ENCODE data around the gene POU4F3. TPM values are rescaled to one million over a fixed set of nuclear protein-coding genes. Genes with fewer than 3 reads are reported as not detected.
A peak's percentile ranks its signal among the peaks of the same experiment; 100 is the strongest.

Gene POU4F3
- total and polyA plus RNA-seq, 2 of the 8 experiments (the other 6 are each of a cell fraction or from before 2014, with no cell fraction given), result 0.09 TPM; not detected in 1

DNA sequence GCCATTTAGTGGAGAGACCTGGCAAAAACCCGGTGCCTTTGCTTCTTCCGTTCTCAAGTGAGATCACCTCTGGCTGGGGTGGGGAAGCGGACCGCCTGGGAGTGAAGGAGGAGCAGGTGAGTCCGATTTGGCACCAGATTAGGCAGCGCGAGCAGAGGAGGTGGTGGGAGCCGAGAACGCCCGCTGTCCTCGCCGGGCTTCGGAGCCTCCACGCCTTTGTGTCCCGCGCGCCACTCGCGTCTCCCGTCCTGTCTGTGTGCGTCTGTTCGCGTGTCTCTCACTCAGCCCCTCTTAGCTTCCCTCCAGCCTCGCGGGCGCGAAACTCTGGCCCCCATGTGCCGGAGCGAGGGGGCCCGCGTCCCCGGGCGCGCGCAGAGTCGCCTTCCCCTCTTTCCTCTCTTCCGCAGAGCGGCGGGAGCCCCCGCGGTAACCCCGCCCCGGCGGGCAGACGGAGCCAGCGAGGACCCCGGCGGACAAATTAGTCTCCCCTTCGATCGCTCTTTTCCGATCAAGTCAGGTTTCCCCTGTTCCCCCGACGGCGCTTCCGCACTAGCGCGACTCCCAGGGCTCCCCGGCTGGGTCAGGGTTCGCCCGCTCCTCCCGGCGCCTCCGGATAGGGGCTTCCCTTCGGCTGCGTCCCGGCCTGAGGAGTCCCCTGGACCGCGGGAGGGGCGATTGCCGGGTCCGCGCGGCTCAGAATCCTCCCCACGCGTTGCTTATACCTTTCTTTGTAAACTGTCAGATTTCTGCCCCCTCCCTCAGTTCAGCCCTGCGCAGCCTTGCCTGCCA lies 7.1 kb downstream of the POU4F3 start:
- H3K23me2 ChIP-seq (ENCODE audit: low read depth, low read length), result peaks cover 12% of the 10 kb centered on the region; the same call in 1 of the 2 replicates
- H3K4me2 ChIP-seq (ENCODE audit: insufficient read depth in 1 of 2, low read depth in 2 of 2, low read length in 2 of 2), result peak overlapping the region; percentile 88 to 97
- 0 out of 2 replicates have a peak overlapping the region, but pooled peaks have one; percentile 16 for H2BK15ac ChIP-seq (ENCODE audit: low read length)
- CTCF ChIA-PET (ENCODE audit: partially characterized antibody), result interaction anchor here (2.5 kb wide), 1 partner anchor 46 kb away, joined by 6 read pairs; no protein-coding TSS in a partner anchor
- FAIRE-seq, result no peak
- peaks cover 6 to 18% (median 10%) of the 10 kb centered on the region in 4 experiments for H3K4me1 ChIP-seq (replicated peaks in 1 of 4; ENCODE audit: control insufficient read depth in 3 of 4, insufficient read depth in 4 of 4, low read length in 3 of 4)
- H4K91ac ChIP-seq (replicated peaks; ENCODE audit: insufficient read length, low read length), result no peak overlapping the region
- no peak overlapping the region for H3K23ac ChIP-seq (ENCODE audit: insufficient read length)
- H4K8ac ChIP-seq (ENCODE audit: extremely low read depth, insufficient read depth, low read length), result no peak overlapping the region
- no peak overlapping the region for H4K5ac ChIP-seq (ENCODE audit: insufficient read length, low read depth, low read length)
- H3K27ac ChIP-seq (ENCODE audit: low read depth, low read length), result no peak overlapping the region
- no peak overlapping the region for H3K4ac ChIP-seq (replicated peaks; ENCODE audit: insufficient read length, low read depth, low read length)
- no peak overlapping the region for H3K14ac ChIP-seq (ENCODE audit: insufficient read length)
- peaks cover 16 to 27% of the 10 kb centered on the region in 2 experiments for H4K20me1 ChIP-seq (replicated peaks in 1 of 2; ENCODE audit: control insufficient read depth in 1 of 2, insufficient read depth in 2 of 2, low read length in 2 of 2)
- H3K18ac ChIP-seq (ENCODE audit: extremely low read depth, low read length), result peak overlapping the region; percentile 78
- H3K36me3 ChIP-seq (ENCODE audit: control insufficient read depth in 2 of 4, insufficient read depth in 4 of 4, low read length in 3 of 4), result no peaks in the 10 kb centered on the region
- peaks cover 57 to 75% (median 70%) of the 10 kb centered on the region in 4 experiments for H3K27me3 ChIP-seq (replicated peaks in 1 of 4; ENCODE audit: control insufficient read depth in 3 of 4, extremely low read depth in 1 of 4, insufficient read depth in 3 of 4, low read length in 3 of 4)
- no peak overlapping the region for H2AK5ac ChIP-seq (ENCODE audit: low read depth, low read length)
- no peak overlapping the region for H3K56ac ChIP-seq (replicated peaks; ENCODE audit: insufficient read length, low read depth, low read length)
- no peak overlapping the region for H2BK5ac ChIP-seq (ENCODE audit: low read depth, low read length)
- H2BK120ac ChIP-seq (replicated peaks; ENCODE audit: low read depth, low read length), result no peak overlapping the region
- peak overlapping the region; percentile 21 to 63 (median 30) for H3K4me3 ChIP-seq (ENCODE audit: extremely low read depth in 1 of 4, insufficient read depth in 2 of 4, low read depth in 3 of 4, low read length in 4 of 4)
- H3K79me1 ChIP-seq (ENCODE audit: low read depth, low read length), result no peaks in the 10 kb centered on the region
- H2BK20ac ChIP-seq (ENCODE audit: low read length), result no peak overlapping the region
- peak in 1 of 2 experiments; percentile 74 for DNase-seq (ENCODE audit: low read depth in 1 of 2, low spot score in 2 of 2)
- no peaks in the 10 kb centered on the region for H3K79me2 ChIP-seq (ENCODE audit: control insufficient read depth in 1 of 2, insufficient read depth in 2 of 2, low read length in 2 of 2)
- WGBS, 2 experiments (ENCODE audit: extremely low coverage in 1 of 2, insufficient coverage in 1 of 2, insufficient read length in 1 of 2, insufficient replicate concordance in 2 of 2, low coverage in 1 of 2, low lambda C conversion rate in 2 of 2, missing lambda C conversion rate in 1 of 2), result 2% methylated on average over 73 of the region's 76 CpGs; no CpG with 5 or more reads in 1 of the 2 experiments
- H2BK12ac ChIP-seq (ENCODE audit: low read depth, low read length), result peak overlapping the region; percentile 78; the same call in 1 of the 2 replicates
- H3K9ac ChIP-seq (replicated peaks in 1 of 4; ENCODE audit: extremely low read depth in 1 of 4, low read depth in 3 of 4, low read length in 3 of 4), result no peak overlapping the region
- POLR2A ChIA-PET (ENCODE audit: partially characterized antibody), result interaction anchor here (1.5 kb wide), 1 partner anchor 10 kb away, joined by 3 read pairs; no protein-coding TSS in a partner anchor
- no peaks in the 10 kb centered on the region for H3K9me3 ChIP-seq (ENCODE audit: insufficient read depth in 2 of 2, low read depth in 1 of 2, low read length in 1 of 2)
- H2AFZ ChIP-seq (ENCODE audit: low read length), result peak overlapping the region; percentile 71; the same call in 1 of the 2 replicates
- TF ChIP-seq CTBP2 (IDR thresholded peaks at IDR 0.05; ENCODE audit: borderline replicate concordance, insufficient read depth, insufficient read length, low read length) (peak; percentile 69), TBP (IDR thresholded peaks at IDR 0.05; ENCODE audit: low read depth, low read length) (no peak), RNF2 (IDR thresholded peaks at IDR 0.05; ENCODE audit: borderline replicate concordance, low read depth, low read length, missing control alignments, poor library complexity, severe bottlenecking) (peak; percentile 93), ASH2L (IDR thresholded peaks at IDR 0.05; ENCODE audit: low read length) (no peak), SAP30 (IDR thresholded peaks at IDR 0.05; ENCODE audit: insufficient read depth, insufficient replicate concordance, low read length) (no peak), KDM1A (IDR thresholded peaks at IDR 0.05; ENCODE audit: borderline replicate concordance, low read length) (peak; percentile 59; the same call in 1 of the 2 replicates), SP4 (IDR thresholded peaks at IDR 0.05; ENCODE audit: low read length) (no peak)
- TF ChIP-seq, protein P1, sequence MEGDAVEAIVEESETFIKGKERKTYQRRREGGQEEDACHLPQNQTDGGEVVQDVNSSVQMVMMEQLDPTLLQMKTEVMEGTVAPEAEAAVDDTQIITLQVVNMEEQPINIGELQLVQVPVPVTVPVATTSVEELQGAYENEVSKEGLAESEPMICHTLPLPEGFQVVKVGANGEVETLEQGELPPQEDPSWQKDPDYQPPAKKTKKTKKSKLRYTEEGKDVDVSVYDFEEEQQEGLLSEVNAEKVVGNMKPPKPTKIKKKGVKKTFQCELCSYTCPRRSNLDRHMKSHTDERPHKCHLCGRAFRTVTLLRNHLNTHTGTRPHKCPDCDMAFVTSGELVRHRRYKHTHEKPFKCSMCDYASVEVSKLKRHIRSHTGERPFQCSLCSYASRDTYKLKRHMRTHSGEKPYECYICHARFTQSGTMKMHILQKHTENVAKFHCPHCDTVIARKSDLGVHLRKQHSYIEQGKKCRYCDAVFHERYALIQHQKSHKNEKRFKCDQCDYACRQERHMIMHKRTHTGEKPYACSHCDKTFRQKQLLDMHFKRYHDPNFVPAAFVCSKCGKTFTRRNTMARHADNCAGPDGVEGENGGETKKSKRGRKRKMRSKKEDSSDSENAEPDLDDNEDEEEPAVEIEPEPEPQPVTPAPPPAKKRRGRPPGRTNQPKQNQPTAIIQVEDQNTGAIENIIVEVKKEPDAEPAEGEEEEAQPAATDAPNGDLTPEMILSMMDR (IDR thresholded peaks at IDR 0.05; ENCODE audit: control extremely low read depth in 1 of 3, insufficient read depth in 1 of 3, low read depth in 1 of 3, low read length in 3 of 3), result no peak

Measured in H1 (cell line).